HG03378 (cell line): Measurements from ENCODE around the gene PIK3CB.
A peak's percentile ranks its signal among the peaks of the same experiment; 100 is the strongest.
"Not testable (repeated sequence)": the region's sequence is repeated elsewhere in the genome, so short reads cannot be mapped to it uniquely, and the experiment has no call there.

Experiments
- ATAC-seq: cut with Tn5 transposase; IDR thresholded peaks from one replicate; pipeline ENCODE4 v1.9.1; 2021; ENCODE audit warnings: mild to moderate bottlenecking, moderate library complexity; ENCODE audit not compliant: unreplicated experiment

PIK3CB gene

DNA sequence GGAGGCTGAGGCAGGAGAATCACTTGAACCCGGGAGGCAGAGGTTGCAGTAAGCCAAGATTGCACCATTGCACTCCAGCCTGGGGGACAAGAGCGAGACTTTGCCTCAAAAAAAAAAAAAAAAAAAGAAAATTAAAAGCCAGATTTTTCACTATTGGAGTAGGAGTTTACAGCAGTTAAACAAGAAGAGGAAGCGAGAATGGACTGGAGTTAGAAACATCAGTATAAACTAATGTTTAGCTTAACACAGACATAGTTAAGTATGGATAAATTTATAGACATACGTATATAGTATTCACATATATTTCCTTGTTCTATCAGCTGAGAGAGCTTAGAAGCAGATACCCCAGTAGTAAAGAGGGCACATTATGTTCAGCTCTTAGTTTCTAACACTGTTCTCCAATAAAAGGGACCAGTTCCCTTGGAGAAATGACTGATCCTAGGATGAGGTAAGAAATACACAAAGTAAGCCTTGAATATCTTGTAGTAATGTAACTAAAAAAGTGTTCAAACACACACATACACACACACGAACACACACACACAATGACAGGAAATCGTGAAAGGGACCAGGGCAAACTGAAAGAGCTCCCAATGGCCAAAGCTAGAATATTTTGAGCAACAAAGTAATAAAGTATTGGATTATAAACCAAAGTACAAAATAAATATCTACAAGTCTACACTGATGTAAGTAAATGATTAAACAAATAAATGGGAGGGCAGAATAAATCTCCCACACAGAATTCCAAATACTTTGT, 25.1 kb downstream of the PIK3CB start:
- no peak for ATAC-seq

DNA sequence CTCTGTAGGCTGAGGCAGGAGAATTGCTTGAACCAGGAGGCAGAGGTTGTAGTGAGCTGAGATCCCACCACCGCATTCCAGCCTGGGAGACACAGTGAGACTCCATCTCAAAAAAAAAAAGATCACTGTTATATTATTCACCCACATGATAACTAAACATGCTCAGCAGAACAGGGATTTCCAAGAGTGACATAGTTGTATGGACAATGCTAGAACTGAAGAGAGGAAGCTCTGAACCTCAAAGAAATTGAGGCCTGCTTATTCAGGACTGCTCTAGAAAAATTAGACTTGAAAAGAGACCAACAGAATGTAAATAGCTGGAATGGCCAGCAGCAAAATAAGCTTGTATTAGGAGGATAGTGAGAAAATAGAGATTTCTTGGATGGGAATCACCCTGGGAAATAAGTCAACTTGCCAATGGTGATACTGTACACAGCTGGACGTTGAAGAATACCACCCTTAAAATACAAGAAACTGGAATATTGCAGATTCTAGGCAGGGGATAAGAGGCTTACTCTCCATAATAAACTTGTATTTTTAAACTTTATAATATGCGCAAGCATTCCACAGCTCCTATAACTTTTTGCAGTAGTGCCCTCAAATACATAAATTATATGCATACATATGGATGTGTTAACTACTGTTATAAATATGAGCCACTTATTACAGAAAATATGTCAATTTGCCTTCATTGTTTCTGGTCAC, 28.2 kb downstream of the PIK3CB start:
- ATAC-seq, result no peak

DNA sequence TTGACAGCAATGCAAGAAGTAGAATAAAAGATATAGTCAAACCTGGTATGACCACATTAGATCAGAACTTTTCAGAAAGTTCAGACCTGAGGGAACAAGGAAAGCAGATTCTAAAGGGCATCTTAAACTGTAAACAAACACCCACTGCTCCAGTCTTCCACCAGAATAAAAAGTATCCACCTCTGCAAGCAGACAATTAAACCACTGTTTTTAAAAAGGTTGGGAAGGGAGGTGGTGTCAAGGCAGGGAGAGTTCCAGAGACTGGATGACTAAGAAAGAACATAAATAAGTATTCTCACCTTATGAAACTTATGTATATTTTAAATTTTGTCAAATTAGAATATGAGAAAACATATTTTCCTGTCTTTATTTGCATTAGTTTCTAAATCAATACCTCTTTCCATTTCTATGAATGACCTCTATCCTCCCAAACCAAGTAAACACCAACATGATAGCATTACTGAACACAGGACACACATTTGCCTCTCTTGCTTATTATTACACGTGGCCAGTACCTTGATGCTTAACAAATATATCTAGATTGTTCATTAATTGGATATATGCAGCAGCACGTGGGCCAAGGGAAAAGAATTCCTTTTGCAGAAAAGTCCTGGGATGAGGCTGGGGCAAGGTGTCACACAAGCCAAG, 31.6 kb downstream of the PIK3CB start:
- ATAC-seq, result no peak

DNA sequence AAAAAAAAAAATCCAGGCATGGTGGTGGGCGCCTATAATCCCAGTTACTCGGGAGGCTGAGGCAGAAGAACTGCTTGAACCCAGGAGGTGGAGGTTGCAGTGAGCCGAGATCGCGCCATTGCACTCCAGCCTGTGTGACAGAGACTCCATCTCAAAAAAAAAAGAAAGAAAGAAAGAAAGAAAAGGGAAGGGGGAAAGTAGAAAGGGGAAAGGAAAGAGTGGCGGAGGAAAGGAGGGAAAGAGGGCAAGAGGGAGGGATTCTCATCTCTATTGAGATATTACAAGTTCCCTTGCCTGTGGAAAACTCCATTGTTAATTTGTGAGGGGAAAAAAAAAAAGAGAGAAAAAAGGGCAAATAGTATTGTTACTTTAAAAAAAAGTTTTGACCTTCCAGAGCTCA, 32.5 kb downstream of the PIK3CB start:
- not testable (repeated sequence) for ATAC-seq

DNA sequence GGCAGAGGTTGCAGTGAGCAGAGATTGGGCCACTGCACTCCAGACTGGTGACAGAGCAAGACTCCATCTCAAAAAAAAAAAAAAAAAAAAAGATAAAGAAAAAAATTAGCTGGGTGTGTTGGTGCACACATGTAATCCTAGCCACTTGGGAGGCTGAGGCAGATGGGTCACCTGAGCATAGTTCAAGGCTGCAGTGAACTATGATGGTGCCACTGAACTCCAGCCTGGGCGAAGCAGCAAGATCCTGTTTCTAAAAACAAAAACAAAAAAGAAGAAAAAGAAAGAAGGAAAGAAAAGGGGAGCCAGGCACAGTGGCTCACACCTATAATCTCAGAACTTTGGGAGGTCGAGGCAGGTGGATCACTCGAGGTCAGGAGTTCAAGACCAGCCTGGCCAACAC, 32.9 kb downstream of the PIK3CB start:
- no peak for ATAC-seq

DNA sequence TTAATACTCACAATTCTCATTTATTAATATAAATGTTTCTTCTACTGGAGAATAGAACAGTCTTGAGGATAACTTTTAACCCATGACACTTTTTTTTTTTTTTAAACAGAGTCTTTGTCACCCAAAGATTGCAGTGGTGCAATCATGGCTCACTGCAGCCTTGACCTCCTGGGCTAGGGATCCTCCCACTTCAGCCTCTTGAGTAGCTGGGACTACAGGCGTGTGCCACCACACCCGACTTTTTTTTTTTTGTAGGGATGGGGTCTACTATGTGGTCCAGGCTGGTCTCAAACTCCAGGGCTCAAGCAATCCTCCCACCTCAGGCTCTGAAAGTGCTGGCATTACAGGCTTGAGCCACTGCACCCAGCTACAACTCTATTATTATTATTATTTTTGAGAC, 34.5 kb downstream of the PIK3CB start:
- ATAC-seq, result no peak

DNA sequence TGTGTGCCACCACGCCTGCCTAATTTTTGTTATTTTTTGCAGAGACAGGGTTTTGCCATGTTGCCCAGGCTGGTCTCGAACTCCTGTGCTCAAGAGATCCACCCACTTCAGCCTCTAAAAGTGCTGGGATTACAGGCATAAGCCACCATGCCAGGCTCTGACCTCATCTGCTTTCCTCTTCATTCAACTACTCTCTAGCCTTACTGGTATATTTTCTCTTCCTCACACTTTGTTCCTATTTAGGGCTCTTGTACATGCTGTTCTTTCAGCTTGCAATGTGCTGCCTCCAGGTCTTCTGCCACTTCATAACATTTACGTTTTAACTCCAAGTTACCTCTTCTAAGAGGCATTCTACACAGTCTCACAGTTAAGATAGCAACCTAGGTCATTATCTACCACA, 34.9 kb downstream of the PIK3CB start:
- no peak for ATAC-seq

DNA sequence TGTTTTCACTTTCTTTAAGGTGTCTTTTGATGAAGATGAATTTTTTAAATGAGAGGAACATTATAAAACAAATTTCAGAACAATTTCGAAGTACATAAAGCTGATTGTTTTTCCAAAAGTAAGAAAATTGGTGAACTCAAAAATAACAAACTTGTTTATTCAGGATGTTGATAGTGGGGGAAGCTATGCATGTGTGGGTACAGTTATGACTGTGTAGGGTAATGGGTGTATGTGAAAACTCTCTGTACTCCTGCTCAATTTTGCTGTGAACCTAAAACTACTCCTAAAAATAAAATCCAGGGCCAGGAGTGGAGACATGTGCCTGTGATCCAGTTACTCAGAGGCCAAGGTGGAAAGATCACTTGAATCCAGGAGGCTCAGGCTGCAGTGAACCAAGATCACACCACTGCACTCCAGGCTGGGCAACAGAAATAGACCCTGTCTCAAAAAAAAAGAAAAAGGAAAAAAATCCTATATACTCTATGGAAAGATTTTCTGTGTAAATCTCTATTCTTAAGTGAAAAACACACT, 37.2 kb downstream of the PIK3CB start:
- ATAC-seq, result no peak

DNA sequence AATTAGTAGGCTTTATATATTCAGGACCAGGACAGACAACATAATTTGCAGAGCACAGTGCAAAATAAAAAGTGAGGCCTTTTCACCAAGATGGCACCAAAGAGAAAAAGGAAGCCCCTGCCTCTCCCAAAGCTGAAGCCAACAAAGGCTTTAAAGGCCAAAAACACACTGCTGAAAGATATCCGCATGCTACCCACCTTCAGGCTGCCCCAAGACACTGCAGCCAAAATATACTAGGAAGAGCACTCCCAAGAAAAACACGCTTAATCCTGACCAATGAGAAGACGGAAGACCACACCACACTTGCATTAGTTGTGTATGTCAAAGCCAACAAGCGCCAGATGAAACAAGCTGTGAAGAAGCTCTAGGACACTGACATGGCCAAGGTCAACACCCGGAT, 38.0 kb downstream of the PIK3CB start:
- no peak for ATAC-seq

DNA sequence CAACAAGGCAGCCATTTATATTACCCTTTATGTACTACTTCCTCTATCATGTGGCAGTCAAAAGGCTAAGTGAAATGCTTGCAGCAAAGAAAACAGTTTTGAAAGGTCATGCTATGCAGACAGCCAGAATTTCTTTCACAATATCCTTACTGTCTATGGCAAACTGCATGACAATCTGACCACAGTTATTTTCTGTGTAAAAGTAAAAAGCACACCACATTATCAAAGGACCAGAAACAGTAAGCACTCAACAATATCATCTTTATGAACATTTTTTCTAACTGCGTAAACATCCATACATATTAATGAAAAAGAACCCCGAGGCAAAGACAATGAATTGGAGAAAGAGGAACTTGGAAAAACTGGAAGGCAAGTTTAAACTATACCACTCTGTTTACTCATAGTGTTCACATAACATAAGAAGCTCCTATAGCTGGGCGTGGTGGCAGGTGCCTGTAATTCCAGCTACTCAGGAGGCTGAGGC, 47.9 kb downstream of the PIK3CB start:
- no peak for ATAC-seq

DNA sequence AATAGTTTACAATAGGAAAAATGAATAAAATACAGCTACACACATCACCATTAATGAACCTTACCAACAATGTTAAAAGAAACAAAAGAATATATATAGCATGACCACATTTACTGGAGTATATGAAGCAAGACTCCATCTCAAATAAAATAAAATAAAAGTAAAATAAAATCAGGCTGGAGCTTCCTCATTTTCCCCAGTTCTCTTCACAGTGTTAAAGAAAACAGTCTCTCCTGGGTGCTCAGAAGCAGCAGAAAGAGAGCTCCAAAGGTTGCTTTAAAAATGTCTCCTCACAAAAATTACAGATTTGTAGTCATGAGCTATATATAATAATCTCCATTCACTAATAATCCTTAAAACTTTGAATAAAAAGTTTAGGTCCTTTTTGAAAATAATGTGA, 48.8 kb downstream of the PIK3CB start:
- ATAC-seq, result no peak

DNA sequence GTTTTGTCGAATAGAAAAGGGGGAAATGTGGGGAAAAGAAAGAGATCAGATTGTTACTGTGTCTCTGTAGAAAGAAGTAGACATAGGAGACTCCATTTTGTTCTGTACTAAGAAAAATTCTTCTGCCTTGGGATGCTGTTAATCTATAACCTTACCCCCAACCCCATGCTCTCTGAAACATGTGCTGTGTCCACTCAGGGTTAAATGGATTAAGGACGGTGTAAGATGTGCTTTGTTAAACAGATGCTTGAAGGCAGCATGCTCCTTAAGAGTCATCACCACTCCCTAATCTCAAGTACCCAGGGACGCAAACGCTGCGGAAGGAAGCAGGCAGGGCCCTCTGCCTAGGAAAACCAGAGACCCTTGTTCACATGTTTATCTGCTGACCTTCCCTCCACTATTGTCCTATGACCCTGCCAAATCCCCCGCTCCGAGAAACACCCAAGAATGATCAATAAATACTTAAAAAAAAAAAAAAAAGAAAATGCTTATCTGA, 49.3 kb downstream of the PIK3CB start:
- not testable (repeated sequence) for ATAC-seq

DNA sequence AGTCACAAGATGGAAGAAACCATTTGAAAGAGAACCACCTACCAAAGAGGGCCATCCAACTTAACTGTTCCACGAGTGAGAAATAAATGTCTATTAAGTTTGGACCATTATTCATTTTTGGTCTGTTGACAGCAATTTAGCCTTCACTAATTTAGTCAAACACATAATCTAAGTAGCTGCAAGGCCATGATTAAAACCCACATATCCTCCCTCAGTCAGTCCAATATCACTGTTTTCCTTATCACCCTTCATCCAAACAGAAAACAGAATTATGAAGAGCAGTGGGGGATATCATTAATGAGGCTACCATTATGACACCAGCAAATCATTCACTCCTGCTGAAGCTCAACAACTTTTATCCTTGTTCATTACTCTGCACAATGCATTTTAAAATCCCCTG, 52.0 kb downstream of the PIK3CB start:
- ATAC-seq, result no peak

DNA sequence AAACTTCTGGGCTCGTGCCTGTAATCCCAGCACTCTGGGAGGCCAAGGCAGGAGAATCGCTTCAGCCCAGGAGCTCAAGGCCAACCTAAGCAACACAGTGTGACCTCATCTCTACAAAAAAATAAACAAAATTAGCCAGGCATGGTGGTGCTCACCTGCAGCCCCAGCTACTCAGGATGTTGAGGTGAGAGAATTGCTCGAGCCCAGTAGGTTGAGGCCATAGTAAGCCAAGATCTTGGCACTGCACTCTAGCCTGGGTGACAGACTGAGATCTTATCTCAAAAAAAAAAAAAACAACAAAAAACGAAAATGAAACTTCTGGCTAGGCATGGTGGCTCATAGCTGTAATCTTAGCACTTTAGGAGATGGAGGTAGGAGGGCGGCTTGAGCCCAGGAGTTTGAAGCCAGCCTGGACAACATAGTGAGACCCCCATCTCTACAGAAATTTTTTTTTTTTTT, 53.7 kb downstream of the PIK3CB start:
- ATAC-seq, result no peak

DNA sequence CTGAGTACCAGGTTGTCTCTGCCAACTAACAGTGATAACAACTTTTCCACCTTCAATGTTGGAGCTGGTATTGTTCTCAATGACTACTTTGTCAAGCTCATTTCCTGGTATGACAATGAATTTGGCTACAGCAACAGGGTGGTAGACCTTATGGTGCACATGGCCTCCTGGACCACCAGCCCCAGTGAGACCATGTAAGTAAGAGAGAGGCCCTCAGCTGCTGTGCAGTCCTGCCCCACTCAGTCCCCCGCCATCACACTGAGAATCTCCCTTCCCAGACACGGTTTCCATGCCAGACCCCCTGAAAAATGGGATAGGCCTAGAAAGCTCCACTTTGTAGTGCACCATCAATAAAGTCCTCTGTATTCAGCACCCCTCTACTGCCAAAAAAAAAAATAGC, 56.1 kb downstream of the PIK3CB start:
- ATAC-seq, result no peak

DNA sequence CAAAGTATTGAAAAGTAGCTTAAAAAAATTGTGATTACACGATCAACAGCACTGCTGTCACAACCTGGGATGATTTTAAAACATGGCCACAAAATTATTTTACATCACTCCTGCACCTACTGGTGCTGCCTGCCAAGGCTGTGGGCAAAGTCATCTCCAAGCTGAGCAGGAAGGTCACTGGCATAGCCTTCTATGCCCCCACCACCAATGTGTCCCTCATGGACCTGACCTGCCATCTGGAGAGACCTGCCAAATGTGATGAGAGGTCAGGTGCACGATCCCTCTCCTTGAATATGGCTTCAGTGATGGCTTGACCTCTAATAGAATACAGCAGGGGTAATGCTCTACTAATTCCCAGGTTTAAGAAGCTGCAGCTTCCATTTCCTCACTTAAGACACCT, 57.8 kb downstream of the PIK3CB start:
- no peak for ATAC-seq

DNA sequence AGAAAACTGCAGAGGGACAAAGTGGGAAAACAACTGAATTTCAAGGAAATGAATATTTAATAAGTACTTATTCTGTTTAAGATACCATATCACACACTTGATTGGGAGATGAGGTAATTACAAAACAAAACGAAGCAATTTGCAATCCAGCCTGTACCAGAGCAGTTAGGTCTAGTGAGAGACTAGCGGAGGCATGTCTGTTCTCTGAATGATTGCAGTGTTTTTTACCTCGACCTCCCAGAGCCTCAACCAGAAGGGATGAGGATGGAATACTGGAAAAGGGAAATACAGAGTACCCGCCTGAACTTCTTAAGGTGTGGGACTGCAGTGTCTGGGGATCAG, 59.5 kb downstream of the PIK3CB start:
- ATAC-seq, result no peak

DNA sequence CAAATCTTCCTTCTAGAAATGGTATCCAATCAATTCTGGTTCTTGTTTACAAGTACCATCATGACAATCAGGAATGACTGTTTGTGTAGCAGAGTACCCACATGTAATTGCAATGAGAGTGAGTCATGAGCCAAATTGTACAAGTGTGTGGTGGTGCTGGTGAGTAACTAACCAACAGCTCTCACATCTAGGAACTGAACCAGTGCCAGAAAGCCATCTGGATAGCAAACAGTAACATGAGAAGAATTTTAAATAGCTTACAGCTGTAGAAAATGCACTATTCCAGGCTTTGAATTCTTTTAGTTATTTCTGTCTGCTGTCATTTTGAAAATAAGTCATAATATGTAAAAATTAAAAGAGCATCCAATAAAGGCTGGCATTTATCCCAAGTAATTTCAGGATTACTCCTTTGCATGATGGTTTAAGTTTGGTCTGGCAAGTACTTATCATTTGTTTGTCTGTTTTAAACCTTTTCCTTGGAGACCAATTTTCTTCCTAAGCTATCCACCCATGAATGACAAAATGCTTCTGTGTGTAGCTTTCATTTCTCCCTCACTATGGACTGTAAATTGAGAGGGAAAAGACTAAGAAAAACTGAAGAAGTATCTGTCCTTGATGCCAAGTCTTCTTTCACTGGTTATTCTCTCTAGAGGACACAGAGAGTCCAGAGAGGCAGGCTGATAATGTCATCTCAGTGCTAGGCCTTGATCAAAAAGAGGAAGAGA, 60.0 kb downstream of the PIK3CB start:
- peak; percentile 74 for ATAC-seq

DNA sequence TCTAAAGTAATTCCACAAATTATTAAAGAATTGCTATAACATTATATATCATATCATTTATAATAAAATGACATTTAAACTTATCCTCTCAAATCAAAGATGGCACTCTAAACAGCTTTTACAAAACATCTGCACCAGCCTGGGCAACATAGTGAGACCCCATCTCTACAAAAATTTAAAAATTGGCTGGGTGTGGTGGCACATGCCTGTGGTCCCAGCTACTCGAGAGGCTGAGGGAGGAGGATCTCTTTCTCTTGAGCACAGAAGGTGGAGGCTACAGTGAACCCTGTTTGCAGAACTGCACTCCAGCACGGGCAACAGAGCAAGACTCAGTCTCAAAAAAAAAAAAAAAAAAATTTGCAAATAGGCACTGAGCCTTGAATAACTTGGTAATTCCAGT, 63.1 kb downstream of the PIK3CB start:
- ATAC-seq, result no peak

DNA sequence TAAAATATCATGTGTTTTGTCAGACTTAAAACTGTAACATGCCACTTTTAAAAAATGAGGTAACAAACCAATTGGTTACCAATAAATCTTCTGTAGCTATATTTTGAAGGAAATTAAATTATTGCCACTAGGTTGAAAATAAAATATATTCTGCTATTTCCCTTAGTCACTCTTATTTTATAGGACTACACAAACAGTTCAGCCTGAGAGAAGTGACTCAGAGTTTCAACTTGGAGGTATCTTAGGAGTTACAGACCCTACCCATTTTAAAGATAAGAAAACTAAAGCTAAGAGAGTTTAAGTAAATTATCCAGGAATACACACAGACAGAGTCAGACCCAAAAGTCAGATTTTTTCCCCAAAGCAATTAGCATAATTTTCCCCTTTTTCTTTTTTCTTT, 65.1 kb downstream of the PIK3CB start:
- no peak for ATAC-seq

DNA sequence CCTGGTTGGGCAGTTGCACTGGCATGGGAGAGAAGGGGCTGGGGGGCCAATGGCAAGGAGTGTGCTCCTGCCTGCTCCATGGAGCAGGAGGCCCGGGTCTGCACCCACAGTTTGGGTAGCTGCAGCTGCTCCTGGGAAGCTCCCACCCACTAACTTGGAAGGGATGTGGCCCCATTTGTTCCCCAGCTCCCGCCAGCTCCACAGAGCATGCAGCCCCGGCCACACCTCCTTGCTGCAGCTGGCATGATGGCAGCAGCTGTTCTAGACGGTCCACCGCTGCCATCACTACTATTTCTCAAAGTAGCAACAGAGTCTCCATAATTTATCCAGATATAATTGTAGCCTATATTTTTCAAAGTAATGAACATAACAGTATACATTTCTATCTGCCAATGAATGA, 65.8 kb downstream of the PIK3CB start:
- no peak for ATAC-seq
